ENCODE results near the gene PPARG. TPM values are rescaled to one million over a fixed set of nuclear protein-coding genes. Genes with fewer than 3 reads are reported as not detected.
A peak's percentile ranks its signal among the peaks of the same experiment; 100 is the strongest.
"Not testable (repeated sequence)": the region's sequence is repeated elsewhere in the genome, so short reads cannot be mapped to it uniquely, and the experiment has no call there.

The PPARG gene
- polyA plus RNA-seq, 6 donors from 2014 or later = not detected

- Mint-ChIP-seq H3K27me3 (peaks cover 9 to 19% (median 9%) of the 10 kb centered on the region in 3 donors), H3K4me1 (no peaks in the 10 kb centered on the region), H3K36me3 (no peaks in the 10 kb centered on the region), H3K9me3 (no peaks in the 10 kb centered on the region), H3K27ac (no peak overlapping the region), H3K4me3 (no peak overlapping the region)
- DNase-seq (no peak), ATAC-seq (ENCODE audit: low read depth in 2 of 2) (no peak)
Observed at GRCh38 chr3:12468757-12469156, 179.9 kb downstream of the PPARG start.

- H3K27me3 Mint-ChIP-seq = peaks cover 7 to 20% (median 9%) of the 10 kb centered on the region in 3 donors
- not testable (repeated sequence) for H3K4me1 Mint-ChIP-seq; DNase-seq; H3K9me3 Mint-ChIP-seq; ATAC-seq (ENCODE audit: low read depth in 2 of 2); H3K4me3 Mint-ChIP-seq; H3K27ac Mint-ChIP-seq; H3K36me3 Mint-ChIP-seq
Observed at GRCh38 chr3:12469222-12469621, 180.4 kb downstream of the PPARG start.

GRCh38 chr3:12470111-12470510 is 181.2 kb downstream of the PPARG start:
- Mint-ChIP-seq H3K27me3 (peaks cover 7 to 29% (median 9%) of the 10 kb centered on the region in 3 donors), H3K4me3 (no peak overlapping the region), H3K36me3 (no peaks in the 10 kb centered on the region), H3K27ac (no peak overlapping the region), H3K4me1 (no peaks in the 10 kb centered on the region), H3K9me3 (no peaks in the 10 kb centered on the region)
- ATAC-seq (ENCODE audit: low read depth in 2 of 2) = no peak
- no peak for DNase-seq

GRCh38 chr3:12470680-12471079 is 181.8 kb downstream of the PPARG start:
- Mint-ChIP-seq H3K27ac (no peak overlapping the region), H3K27me3 (peaks cover 9 to 31% (median 10%) of the 10 kb centered on the region in 3 donors), H3K9me3 (no peaks in the 10 kb centered on the region), H3K36me3 (no peaks in the 10 kb centered on the region), H3K4me1 (no peaks in the 10 kb centered on the region), H3K4me3 (no peak overlapping the region)
- no peak for ATAC-seq (ENCODE audit: low read depth in 2 of 2)
- no peak for DNase-seq

GRCh38 chr3:12471241-12471640 is 182.4 kb downstream of the PPARG start:
- H3K27me3 Mint-ChIP-seq = peaks cover 9 to 31% (median 10%) of the 10 kb centered on the region in 3 donors
- no peak for DNase-seq
- no peak overlapping the region for H3K27ac Mint-ChIP-seq
- no peaks in the 10 kb centered on the region for H3K9me3 Mint-ChIP-seq
- no peaks in the 10 kb centered on the region for H3K4me1 Mint-ChIP-seq
- no peak overlapping the region for H3K4me3 Mint-ChIP-seq
- no peaks in the 10 kb centered on the region for H3K36me3 Mint-ChIP-seq
- ATAC-seq (ENCODE audit: low read depth in 2 of 2) = no peak

GRCh38 chr3:12472000-12472610 is 183.2 kb downstream of the PPARG start:
- H3K27ac Mint-ChIP-seq = no peak overlapping the region
- no peaks in the 10 kb centered on the region for H3K36me3 Mint-ChIP-seq
- peak overlapping the region in 1 of 8 donors; percentile 26 for H3K4me3 Mint-ChIP-seq
- H3K4me1 Mint-ChIP-seq = no peaks in the 10 kb centered on the region
- peaks cover 9 to 31% (median 10%) of the 10 kb centered on the region in 3 donors for H3K27me3 Mint-ChIP-seq
- no peak for ATAC-seq (ENCODE audit: low read depth in 2 of 2)
- DNase-seq = no peak
- no peaks in the 10 kb centered on the region for H3K9me3 Mint-ChIP-seq

GRCh38 chr3:12472796-12473195 is 183.9 kb downstream of the PPARG start:
- Mint-ChIP-seq H3K4me1 (no peaks in the 10 kb centered on the region), H3K36me3 (no peaks in the 10 kb centered on the region), H3K9me3 (no peaks in the 10 kb centered on the region), H3K4me3 (no peak overlapping the region), H3K27ac (no peak overlapping the region), H3K27me3 (peaks cover 9 to 31% (median 10%) of the 10 kb centered on the region in 3 donors)
- ATAC-seq (ENCODE audit: low read depth in 2 of 2) (no peak), DNase-seq (no peak)

GRCh38 chr3:12473511-12473910 is 184.6 kb downstream of the PPARG start:
- peaks cover 4 to 28% (median 10%) of the 10 kb centered on the region in 3 donors for H3K27me3 Mint-ChIP-seq
- H3K9me3 Mint-ChIP-seq = no peaks in the 10 kb centered on the region
- no peak overlapping the region for H3K27ac Mint-ChIP-seq
- ATAC-seq (ENCODE audit: low read depth in 2 of 2) = no peak
- no peaks in the 10 kb centered on the region for H3K36me3 Mint-ChIP-seq
- H3K4me1 Mint-ChIP-seq = no peaks in the 10 kb centered on the region
- no peak for DNase-seq
- H3K4me3 Mint-ChIP-seq = no peak overlapping the region

GRCh38 chr3:12476238-12476897 is 187.5 kb downstream of the PPARG start:
- peak overlapping the region in 2 of 6 donors; percentile 50 to 69 for H3K27ac Mint-ChIP-seq
- no peak for ATAC-seq (ENCODE audit: low read depth in 2 of 2)
- peaks cover 0 to 22% (median 10%) of the 10 kb centered on the region in 3 donors for H3K27me3 Mint-ChIP-seq

GRCh38 chr3:12477256-12477655 is 188.4 kb downstream of the PPARG start:
- ATAC-seq (ENCODE audit: low read depth in 2 of 2) (no peak), DNase-seq (no peak)
- Mint-ChIP-seq H3K4me3 (no peak overlapping the region), H3K36me3 (no peaks in the 10 kb centered on the region), H3K9me3 (no peaks in the 10 kb centered on the region), H3K27me3 (peaks cover 0 to 16% (median 10%) of the 10 kb centered on the region in 3 donors), H3K27ac (peak overlapping the region in 1 of 6 donors; percentile 50), H3K4me1 (peaks cover 0 to 3% (median 0%) of the 10 kb centered on the region in 3 donors)

More at GRCh38 chr3:12476238-12476897, 187.5 kb downstream of the PPARG start:
- peaks cover 0 to 3% (median 0%) of the 10 kb centered on the region in 3 donors for H3K4me1 Mint-ChIP-seq
- no peak overlapping the region for H3K4me3 Mint-ChIP-seq
- no peaks in the 10 kb centered on the region for H3K36me3 Mint-ChIP-seq
- no peaks in the 10 kb centered on the region for H3K9me3 Mint-ChIP-seq
- DNase-seq = no peak

- H3K4me1 Mint-ChIP-seq = peaks cover 4 to 6% (median 5%) of the 10 kb centered on the region in 3 donors
- no peak overlapping the region for H3K4me3 Mint-ChIP-seq
- H3K27ac Mint-ChIP-seq = no peak overlapping the region
- no peak for DNase-seq
- H3K9me3 Mint-ChIP-seq = no peaks in the 10 kb centered on the region
- ATAC-seq (ENCODE audit: low read depth in 2 of 2) = no peak
- no peaks in the 10 kb centered on the region for H3K36me3 Mint-ChIP-seq
- peaks cover 0 to 16% (median 5%) of the 10 kb centered on the region in 3 donors for H3K27me3 Mint-ChIP-seq
Observed at GRCh38 chr3:12478326-12478725, 189.5 kb downstream of the PPARG start.

- not testable (repeated sequence) for DNase-seq; ATAC-seq (ENCODE audit: low read depth in 2 of 2); H3K4me3 Mint-ChIP-seq; H3K36me3 Mint-ChIP-seq; H3K9me3 Mint-ChIP-seq; H3K27ac Mint-ChIP-seq
- Mint-ChIP-seq H3K27me3 (peaks cover 0 to 11% (median 5%) of the 10 kb centered on the region in 3 donors), H3K4me1 (peaks cover 12 to 13% (median 12%) of the 10 kb centered on the region in 3 donors)
Observed at GRCh38 chr3:12479198-12479597, 190.3 kb downstream of the PPARG start.

GRCh38 chr3:12479919-12480427 is 191.1 kb downstream of the PPARG start:
- H3K27ac Mint-ChIP-seq = no peak overlapping the region
- H3K27me3 Mint-ChIP-seq = peaks cover 0 to 4% (median 4%) of the 10 kb centered on the region in 3 donors
- ATAC-seq (ENCODE audit: low read depth in 2 of 2) = no peak
- H3K4me3 Mint-ChIP-seq = peak overlapping the region in 1 of 8 donors; percentile 63
- peaks cover 18 to 19% (median 19%) of the 10 kb centered on the region in 3 donors for H3K4me1 Mint-ChIP-seq
- DNase-seq = peak; percentile 39
- no peaks in the 10 kb centered on the region for H3K9me3 Mint-ChIP-seq
- no peaks in the 10 kb centered on the region for H3K36me3 Mint-ChIP-seq

GRCh38 chr3:12483410-12483809 is 194.5 kb downstream of the PPARG start:
- Mint-ChIP-seq H3K27ac (peak overlapping the region in 5 of 6 donors; percentile 89 to 97 (median 94)), H3K9me3 (no peaks in the 10 kb centered on the region), H3K27me3 (no peaks in the 10 kb centered on the region), H3K4me1 (peaks cover 28 to 34% (median 31%) of the 10 kb centered on the region in 3 donors), H3K4me3 (peak overlapping the region; percentile 85 to 98 (median 95)), H3K36me3 (no peaks in the 10 kb centered on the region)
- DNase-seq (no peak), ATAC-seq (ENCODE audit: low read depth in 2 of 2) (no peak)

All from naive B cell (primary cell).